Esophagus muscularis mucosa (tissue), 4 donors: ENCODE data around the gene PRPSAP1. TPM values are rescaled to one million over a fixed set of nuclear protein-coding genes. Genes with fewer than 3 reads are reported as not detected.
A peak's percentile ranks its signal among the peaks of the same experiment; 100 is the strongest.

ENCODE experiments used
- DNase-seq: peaks from one replicate; pipeline ENCODE4 v3.0.0-alpha.2; 2017; ENCODE audit errors: extremely low spot score
- H3K27ac ChIP-seq, 4 donors: fragments of 200-600 bp; sonication (generic); replicated peaks in 1 of 4; 1 replicate in 3 of 4; 2 replicates in 1 of 4; pipeline ENCODE4 v1.5.1; 2016 to 2019; ENCODE audit warnings: mild to moderate bottlenecking in 1 of 4
- H3K27me3 ChIP-seq, 4 donors: fragments of 200-600 bp; sonication (generic); one replicate each; pipeline versions ENCODE4 v1.5.1 to v1.6.0; 2016 to 2019
- H3K36me3 ChIP-seq, 4 donors: fragments of 200-600 bp; sonication (generic); one replicate each; pipeline ENCODE4 v1.5.1; 2016 to 2019
- H3K4me1 ChIP-seq, 4 donors: fragments of 200-600 bp; sonication (generic); one replicate each; pipeline ENCODE4 v1.5.1; 2016 to 2019
- H3K4me3 ChIP-seq, 4 donors: fragments of 200-600 bp; sonication (generic); 1 replicate in 2 of 4; 2 replicates in 2 of 4; pipeline ENCODE4 v1.5.1; 2016 to 2019; ENCODE audit warnings: mild to moderate bottlenecking in 4 of 4, moderate library complexity in 1 of 4
- H3K9me3 ChIP-seq, 4 donors: fragments of 200-600 bp; sonication (generic); 1 replicate in 3 of 4; 2 replicates in 1 of 4; pipeline ENCODE4 v1.5.1; 2016 to 2019
- EP300 ChIP-seq: sonication (generic); formaldehyde crosslinking; IDR thresholded peaks from one replicate; pipeline ENCODE4 v1.6.1; 2017; ENCODE audit warnings: antibody characterized with exemption
- POLR2A ChIP-seq: fragments of 450-650 bp; IDR thresholded peaks from one replicate; pipeline ENCODE4 v1.6.1; 2017; ENCODE audit warnings: antibody characterized with exemption, moderate library complexity, mild to moderate bottlenecking, low read depth
- POLR2AphosphoS5 ChIP-seq, 2 donors: sonication (generic); formaldehyde crosslinking; IDR thresholded peaks; one replicate each; pipeline ENCODE4 v1.6.1; 2017; ENCODE audit warnings: antibody characterized with exemption in 2 of 2
- WGBS: methylation state at CpG from one replicate; pipeline ENCODE4 v1.1.5; 2018; 5-methylcytosine and 5-hydroxymethylcytosine counted together
- intact Hi-C: fragments of 100-400 bp; cut with DNase I; formaldehyde crosslinking; loops from one replicate; pipeline ENCODE4 v1.15.1; 2023
- total RNA-seq, 4 donors: library from RNA; depleted of rRNA; stranded (reverse); fragments of >200 nt; gene quantifications; one replicate each; pipeline versions ENCODE4 v1.1.0 to v1.2.1, GENCODE V29; 2016
- TF ChIP-seq, protein P1 (sequence below), 3 experiments: fragments of 200-600 bp in 2 of 3; fragments of 450-650 bp in 1 of 3; sonication (generic) in 2 of 3; IDR thresholded peaks; one replicate each; pipeline ENCODE4 v1.5.1; 2017 to 2019; ENCODE audit warnings: antibody characterized with exemption in 3 of 3, mild to moderate bottlenecking in 2 of 3, moderate library complexity in 1 of 3

Gene PRPSAP1
- total RNA-seq, 4 donors from 2014 or later = 37.3 to 71.4 (median 50.4) TPM

DNA sequence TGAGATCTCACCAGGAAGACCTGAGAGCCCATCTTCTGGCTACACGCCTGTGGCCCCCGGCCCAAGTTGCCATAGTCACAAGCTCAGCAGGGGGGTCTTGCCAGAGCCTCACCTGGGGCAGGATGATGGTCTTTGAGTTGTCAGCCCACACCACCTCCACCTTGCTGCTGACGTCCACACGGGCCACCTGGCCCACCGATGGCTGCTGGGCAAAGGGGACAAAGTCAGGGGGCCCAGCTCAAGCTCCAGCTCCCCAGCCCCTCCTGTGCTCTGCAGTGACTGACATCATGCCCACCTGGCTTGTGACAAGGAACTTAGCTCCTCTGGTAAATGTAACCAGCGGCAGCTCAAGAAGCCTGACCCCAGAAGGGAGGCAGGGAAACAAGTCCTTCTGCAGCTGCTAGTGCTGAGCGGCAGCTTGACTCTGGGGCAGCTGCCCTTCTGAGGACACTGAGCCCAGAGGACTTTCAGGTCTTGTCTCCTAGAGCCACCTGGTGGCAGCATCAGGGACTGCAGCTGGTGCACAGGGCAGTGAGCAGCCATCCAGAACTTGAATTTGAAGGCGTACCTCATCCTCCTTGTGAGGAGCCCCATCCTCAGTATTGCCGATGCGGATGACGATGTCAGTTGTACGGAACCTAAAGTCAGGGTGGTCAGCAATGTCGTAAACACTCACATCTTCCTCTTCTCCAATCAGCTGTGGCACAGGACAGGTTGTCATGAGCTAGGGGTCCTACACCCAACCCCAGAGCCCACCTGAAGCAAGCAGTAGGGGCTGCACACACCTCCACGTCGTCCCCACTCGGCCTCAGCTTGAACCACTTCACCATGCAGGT, 44.2 kb upstream of the PRPSAP1 start:
- 59% methylated on average over 15 of the region's 16 CpGs for WGBS
- Histone ChIP-seq H3K27me3 (no peaks in the 10 kb centered on the region), H3K4me1 (peaks cover 0 to 5% (median 4%) of the 10 kb centered on the region in 4 donors), H3K4me3 (no peak overlapping the region), H3K27ac (no peak overlapping the region), H3K36me3 (peaks cover 48 to 100% (median 93%) of the 10 kb centered on the region in 4 donors), H3K9me3 (no peaks in the 10 kb centered on the region)
- intact Hi-C loops = loop anchor here (2.0 to 10.0 kb wide), 2 partner anchors 93 to 273 kb away; no protein-coding TSS in a partner anchor
- TF ChIP-seq POLR2A = no peak
- no peak for TF ChIP-seq EP300
- TF ChIP-seq POLR2AphosphoS5 (IDR thresholded peaks at IDR 0.05) = peak in 1 of 2 donors; percentile 44
- TF ChIP-seq, protein P1, sequence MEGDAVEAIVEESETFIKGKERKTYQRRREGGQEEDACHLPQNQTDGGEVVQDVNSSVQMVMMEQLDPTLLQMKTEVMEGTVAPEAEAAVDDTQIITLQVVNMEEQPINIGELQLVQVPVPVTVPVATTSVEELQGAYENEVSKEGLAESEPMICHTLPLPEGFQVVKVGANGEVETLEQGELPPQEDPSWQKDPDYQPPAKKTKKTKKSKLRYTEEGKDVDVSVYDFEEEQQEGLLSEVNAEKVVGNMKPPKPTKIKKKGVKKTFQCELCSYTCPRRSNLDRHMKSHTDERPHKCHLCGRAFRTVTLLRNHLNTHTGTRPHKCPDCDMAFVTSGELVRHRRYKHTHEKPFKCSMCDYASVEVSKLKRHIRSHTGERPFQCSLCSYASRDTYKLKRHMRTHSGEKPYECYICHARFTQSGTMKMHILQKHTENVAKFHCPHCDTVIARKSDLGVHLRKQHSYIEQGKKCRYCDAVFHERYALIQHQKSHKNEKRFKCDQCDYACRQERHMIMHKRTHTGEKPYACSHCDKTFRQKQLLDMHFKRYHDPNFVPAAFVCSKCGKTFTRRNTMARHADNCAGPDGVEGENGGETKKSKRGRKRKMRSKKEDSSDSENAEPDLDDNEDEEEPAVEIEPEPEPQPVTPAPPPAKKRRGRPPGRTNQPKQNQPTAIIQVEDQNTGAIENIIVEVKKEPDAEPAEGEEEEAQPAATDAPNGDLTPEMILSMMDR (IDR thresholded peaks at IDR 0.05) = peak; percentile 95 to 99 (median 98)
- peak; percentile 97 for DNase-seq

DNA sequence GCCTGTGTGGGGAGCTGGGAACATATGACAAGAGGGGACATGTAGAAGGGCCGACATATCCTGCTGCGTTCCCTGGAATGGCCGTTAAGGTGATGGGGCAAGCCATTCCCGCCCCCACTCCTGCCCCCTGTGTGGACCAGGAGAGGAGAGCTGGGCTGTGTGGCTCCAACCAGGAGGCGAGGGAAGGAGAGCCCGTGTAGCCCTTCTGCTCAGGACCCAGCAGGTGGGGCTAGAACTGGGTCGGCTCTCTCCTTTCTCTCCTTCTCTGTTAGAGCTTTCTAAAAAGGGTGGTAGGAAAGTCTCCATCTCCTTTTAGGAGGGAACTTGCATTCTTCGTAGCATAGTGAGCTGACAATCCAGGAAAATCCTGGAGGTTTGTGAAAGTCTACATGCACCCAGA, 43.5 kb upstream of the PRPSAP1 start:
- Histone ChIP-seq H3K4me3 (no peak overlapping the region), H3K27me3 (no peaks in the 10 kb centered on the region), H3K36me3 (peaks cover 45 to 99% (median 89%) of the 10 kb centered on the region in 4 donors), H3K27ac (no peak overlapping the region), H3K9me3 (no peaks in the 10 kb centered on the region), H3K4me1 (peaks cover 0 to 5% (median 4%) of the 10 kb centered on the region in 4 donors)
- intact Hi-C loops = loop anchor here (10.0 kb wide), 1 partner anchor 272 kb away; no protein-coding TSS in a partner anchor
- 82% methylated on average over 8 of the region's 8 CpGs for WGBS
- TF ChIP-seq EP300 (no peak), POLR2AphosphoS5 (IDR thresholded peaks at IDR 0.05) (no peak), POLR2A (no peak)
- TF ChIP-seq, protein P1 (IDR thresholded peaks at IDR 0.05) = no peak
- DNase-seq = no peak

DNA sequence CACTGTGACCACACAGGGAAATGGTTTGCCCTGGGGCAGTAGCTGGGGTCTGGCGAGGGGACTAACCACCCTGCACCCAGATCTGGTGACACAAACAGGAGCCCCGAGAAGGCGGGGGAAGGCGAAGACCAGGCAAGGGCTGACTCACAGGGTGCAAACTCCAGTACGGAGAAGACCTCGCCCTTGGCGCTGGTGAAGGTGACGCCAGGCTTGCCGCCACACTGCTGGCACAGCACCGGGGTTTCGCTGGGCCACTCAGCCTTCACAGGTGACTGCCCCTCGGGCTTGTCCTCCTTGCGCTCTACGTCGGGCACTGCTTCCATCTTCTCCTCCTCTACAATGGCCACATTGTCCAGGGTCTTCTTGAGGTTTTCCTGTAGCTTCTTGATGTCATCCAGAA, 42.3 kb upstream of the PRPSAP1 start:
- no peak for TF ChIP-seq POLR2A
- intact Hi-C loops = loop anchor here (10.0 kb wide), 1 partner anchor 271 kb away; no protein-coding TSS in a partner anchor
- Histone ChIP-seq H3K4me3 (no peak overlapping the region), H3K9me3 (no peaks in the 10 kb centered on the region), H3K4me1 (peaks cover 0 to 5% (median 4%) of the 10 kb centered on the region in 4 donors), H3K27ac (no peak overlapping the region), H3K36me3 (peaks cover 34 to 99% (median 89%) of the 10 kb centered on the region in 4 donors), H3K27me3 (no peaks in the 10 kb centered on the region)
- 93% methylated on average over 11 of the region's 15 CpGs for WGBS
- DNase-seq = no peak

DNA sequence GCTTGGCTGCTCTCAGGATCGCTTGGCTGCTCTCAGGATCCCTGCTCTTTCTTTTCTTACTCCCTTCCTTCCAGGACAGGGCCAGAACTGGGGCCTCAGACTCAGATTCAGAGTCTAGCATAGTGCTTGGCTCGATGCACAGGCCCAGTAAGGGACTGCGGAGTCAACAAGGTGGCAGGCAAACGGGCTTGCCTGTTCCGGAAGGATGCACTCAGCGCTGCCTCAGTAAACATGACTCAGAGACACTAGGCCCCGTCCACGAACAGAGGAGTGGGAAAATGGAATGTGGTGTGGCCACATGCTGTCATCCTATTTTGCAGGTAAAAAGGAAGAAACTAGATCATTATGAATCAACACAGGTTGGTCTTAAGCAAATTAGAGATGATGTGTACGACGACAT, 40.5 kb upstream of the PRPSAP1 start:
- DNase-seq = no peak
- no peak overlapping the region for H3K27ac ChIP-seq
- no peaks in the 10 kb centered on the region for H3K27me3 ChIP-seq
- no peak overlapping the region for H3K4me3 ChIP-seq
- H3K36me3 ChIP-seq = peaks cover 17 to 93% (median 81%) of the 10 kb centered on the region in 4 donors
- peaks cover 4 to 9% (median 6%) of the 10 kb centered on the region in 4 donors for H3K4me1 ChIP-seq
- TF ChIP-seq, protein P1 (IDR thresholded peaks at IDR 0.05) = no peak
- TF ChIP-seq POLR2A = no peak
- no peak for TF ChIP-seq EP300
- TF ChIP-seq POLR2AphosphoS5 (IDR thresholded peaks at IDR 0.05) = no peak
- H3K9me3 ChIP-seq = no peaks in the 10 kb centered on the region
- intact Hi-C loops = loop anchor here (10.0 kb wide), 1 partner anchor 269 kb away; no protein-coding TSS in a partner anchor
- 87% methylated on average over 10 of the region's 10 CpGs for WGBS

DNA sequence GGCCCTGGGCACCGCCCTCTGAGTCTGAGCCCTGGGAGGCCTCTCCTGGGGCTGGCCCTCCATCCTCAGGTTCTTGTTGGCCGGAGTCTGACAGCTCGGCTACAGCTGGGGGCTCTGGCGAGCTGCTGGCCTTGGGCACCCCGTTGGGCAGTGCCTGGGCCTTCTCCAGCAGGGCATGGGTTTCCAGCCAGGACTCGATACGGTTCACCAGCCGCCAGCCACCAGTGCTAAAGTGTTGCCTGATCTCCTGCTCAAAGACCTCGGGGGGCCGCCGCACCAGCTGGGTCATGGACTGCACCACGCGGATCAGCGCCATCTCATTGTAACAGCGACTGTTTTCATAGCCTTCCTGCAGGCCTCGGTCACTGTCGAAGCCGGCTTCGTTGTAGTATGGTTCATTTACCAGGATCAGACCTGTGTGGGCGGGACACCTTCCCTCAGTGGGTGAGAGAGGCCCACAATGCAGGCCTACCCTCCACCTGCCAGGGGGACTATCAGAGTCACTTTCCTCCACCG, 37.5 kb upstream of the PRPSAP1 start:
- intact Hi-C loops = loop anchor here (10.0 kb wide), 1 partner anchor 266 kb away; no protein-coding TSS in a partner anchor
- WGBS = 94% methylated on average over 21 of the region's 21 CpGs

More for the DNA sequence above, 37.5 kb upstream of the PRPSAP1 start:
- no peak overlapping the region for H3K27ac ChIP-seq
- H3K36me3 ChIP-seq = peaks cover 17 to 75% (median 56%) of the 10 kb centered on the region in 4 donors
- TF ChIP-seq POLR2AphosphoS5 (IDR thresholded peaks at IDR 0.05) (no peak), EP300 (no peak), POLR2A (no peak)
- TF ChIP-seq, protein P1 (IDR thresholded peaks at IDR 0.05) = no peak
- DNase-seq = no peak
- H3K4me3 ChIP-seq = no peak overlapping the region
- no peaks in the 10 kb centered on the region for H3K27me3 ChIP-seq
- H3K4me1 ChIP-seq = peaks cover 6 to 14% (median 10%) of the 10 kb centered on the region in 4 donors
- no peaks in the 10 kb centered on the region for H3K9me3 ChIP-seq
